RPMI7951 (cell line): ENCODE measurements around the gene KLHDC8B. TPM values are rescaled to one million over a fixed set of nuclear protein-coding genes. Genes with fewer than 3 reads are reported as not detected.
"Not testable (repeated sequence)": the region's sequence is repeated elsewhere in the genome, so short reads cannot be mapped to it uniquely, and the experiment has no call there.

Experiments
- DNase-seq: peaks from one replicate; pipeline ENCODE4 v3.0.0-alpha.2; 2012; ENCODE audit warnings: low read depth
- total RNA-seq: library from RNA; depleted of rRNA; stranded (reverse); fragments of >200 nt; shearing (Covaris generic); gene quantifications from 2 replicates; pipeline ENCODE4 v1.2.3, GENCODE V29; 2014; rRNA removed

Gene KLHDC8B
- total RNA-seq, 1 experiment from 2014 or later = 28.1 TPM

DNA sequence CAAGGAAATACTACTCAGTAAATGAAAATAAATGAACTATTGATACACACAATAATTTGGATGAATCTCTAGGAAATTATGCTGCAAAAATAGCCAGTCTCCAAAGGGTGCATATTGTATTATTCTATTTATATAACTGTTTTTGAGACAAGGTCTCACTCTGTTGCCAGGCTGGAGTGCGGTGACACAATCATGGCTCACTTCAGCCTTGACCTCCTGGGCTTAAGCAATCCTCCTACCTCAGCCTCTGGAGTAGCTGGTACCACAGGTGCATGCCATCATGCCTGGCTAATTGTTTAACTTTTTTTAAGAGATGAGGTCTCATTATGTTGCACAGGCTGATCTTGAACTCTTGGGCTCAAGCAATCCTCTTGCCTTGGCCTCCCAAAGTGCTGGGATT lies 12.5 kb downstream of the KLHDC8B start:
- no peak for DNase-seq

DNA sequence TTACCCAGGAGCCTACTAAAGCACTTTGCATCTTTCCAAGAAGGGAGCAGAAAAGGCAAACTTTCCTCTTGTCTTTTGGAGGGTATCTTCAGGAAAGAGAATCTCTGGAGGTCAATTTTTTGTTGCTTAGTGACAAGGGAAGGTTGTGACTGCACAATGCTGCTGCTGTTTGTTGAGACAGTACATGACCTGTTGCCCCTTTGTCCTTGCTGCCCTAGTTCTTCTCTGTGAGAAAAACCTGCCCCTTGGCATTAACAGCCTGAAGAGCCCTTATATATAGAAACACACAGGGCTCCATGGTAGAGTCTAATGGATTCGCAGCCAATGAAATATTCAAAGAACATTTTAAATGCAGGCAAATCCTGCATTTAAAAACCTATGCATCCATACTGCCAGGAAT lies 20.3 kb downstream of the KLHDC8B start:
- no peak for DNase-seq

DNA sequence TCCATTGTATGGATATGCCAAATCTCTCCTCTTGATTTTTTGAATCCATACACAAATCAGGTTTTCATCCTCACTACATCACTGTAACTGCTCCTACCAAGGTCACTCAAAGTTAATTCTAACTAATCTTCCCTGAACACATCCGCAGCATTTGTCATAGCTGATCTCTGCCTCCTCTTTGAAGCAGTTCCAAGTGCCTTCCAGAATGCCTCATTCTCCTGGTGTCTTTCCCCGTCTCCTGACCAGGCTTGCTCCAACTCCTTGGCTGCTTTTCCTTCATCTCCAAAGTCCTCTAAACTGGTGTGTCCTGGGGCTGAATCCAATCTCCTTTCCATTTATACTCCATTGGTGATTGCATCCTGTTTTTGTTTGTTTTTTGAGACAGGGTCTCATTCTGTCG lies 26.8 kb downstream of the KLHDC8B start:
- no peak for DNase-seq

DNA sequence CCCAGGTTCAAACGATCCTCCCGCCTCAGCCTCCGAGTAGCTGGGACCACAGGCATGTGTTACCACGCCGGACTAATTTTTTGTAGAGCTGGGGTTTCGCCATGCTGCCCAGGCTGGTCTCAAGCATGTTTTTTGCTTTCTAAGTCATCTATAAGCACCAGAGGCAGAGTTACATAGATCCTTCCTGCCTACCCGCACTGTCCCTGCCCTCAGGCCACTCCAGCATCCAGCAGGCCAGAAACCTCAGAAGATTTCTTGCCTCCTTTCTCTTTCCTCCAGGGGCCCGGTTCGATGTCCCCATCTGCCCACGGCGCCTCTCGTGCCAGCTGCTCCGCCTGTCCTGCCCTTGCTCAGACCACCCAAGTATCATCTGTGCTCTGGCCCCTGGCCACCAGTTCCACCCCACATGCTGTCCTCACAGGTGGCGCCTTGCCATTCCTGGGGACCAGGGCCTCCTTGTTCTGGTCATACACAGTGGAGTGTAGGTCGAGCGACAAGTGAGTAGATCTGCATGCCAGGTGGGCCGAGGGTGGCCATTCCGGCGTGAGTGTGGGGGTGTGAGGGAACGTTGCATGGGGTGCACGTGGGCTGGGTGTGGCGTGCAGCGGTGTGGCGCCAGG lies 27.3 kb downstream of the KLHDC8B start:
- no peak for DNase-seq

- DNase-seq = peak; percentile 93
These were observed 28.0 kb downstream of the KLHDC8B start for GRCh38 chr3:49199239-49199899.

DNA sequence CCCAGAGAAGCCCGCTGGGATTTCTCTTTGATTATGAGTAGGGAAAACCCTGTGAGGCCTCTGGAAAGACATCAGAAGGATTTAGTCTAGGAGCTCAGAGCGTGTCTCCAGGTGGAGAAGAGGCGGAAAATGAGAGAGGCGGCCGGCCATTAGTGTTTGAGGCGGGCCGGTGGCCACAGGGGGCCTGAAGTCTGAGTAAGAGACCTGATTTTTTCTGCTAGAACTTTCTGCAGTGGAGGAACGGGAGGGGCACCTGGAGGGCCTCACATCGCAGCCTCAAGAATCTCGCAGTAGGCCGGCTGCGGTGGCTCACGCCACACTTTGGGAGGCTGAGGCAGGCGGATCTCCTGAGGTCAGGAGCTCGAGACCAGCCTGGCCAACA lies 28.5 kb downstream of the KLHDC8B start:
- no peak for DNase-seq

- no peak for DNase-seq
These were observed 42.1 kb downstream of the KLHDC8B start for GRCh38 chr3:49213541-49213943.

GRCh38 chr3:49213998-49214397 lies 42.6 kb downstream of the KLHDC8B start:
- no peak for DNase-seq

GRCh38 chr3:49216687-49217086 lies 45.3 kb downstream of the KLHDC8B start:
- DNase-seq = not testable (repeated sequence)

DNA sequence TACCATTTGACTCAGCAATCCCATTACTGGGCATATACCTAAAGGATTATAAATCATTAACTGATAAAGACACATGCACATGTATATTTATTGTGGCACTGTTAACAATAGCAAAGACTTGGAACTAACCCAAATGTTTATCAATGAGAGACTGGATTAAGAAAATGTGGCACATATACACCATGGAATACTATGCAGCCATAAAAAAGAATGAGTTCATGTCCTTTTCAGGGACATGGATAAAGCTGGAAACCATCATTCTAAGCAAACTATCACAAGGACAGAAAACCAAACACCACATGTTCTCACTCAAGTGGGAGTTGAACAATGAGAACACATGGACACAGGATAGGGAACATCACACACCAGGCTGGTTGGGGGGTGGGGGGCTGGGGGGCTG lies 45.7 kb downstream of the KLHDC8B start:
- DNase-seq = not testable (repeated sequence)

GRCh38 chr3:49217688-49218470 lies 46.5 kb downstream of the KLHDC8B start:
- DNase-seq = no peak

- DNase-seq = peak; percentile 95
These were observed 47.1 kb downstream of the KLHDC8B start for GRCh38 chr3:49218471-49218989.

DNA sequence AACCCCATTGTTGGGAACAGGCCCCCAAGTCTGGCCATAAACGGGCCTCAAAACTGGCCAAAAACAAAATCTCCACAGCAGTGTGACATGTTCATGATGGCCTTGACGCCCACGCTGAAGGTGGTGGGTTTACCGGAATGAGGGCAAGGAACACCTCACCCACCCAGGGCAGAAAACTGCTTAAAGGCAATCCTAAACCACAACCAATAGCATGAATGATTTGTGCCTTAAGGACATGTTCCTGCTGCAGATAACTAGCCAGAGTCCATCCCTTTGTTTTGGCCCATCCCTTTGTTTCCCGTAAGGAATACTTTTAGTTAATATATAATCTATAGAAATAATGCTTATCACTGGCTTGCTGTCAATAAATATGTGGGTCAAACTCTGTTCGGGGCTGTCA lies 47.7 kb downstream of the KLHDC8B start:
- no peak for DNase-seq

GRCh38 chr3:49220985-49221563 lies 49.7 kb downstream of the KLHDC8B start:
- not testable (repeated sequence) for DNase-seq

GRCh38 chr3:49222002-49222401 lies 50.6 kb downstream of the KLHDC8B start:
- DNase-seq = no peak

Other genes with a start within 250 kb of the KLHDC8B start
- 3.3 and 4.0 TPM in 2 replicates for gene P4HTM, start 181.4 kb upstream of the KLHDC8B start, total RNA-seq
- gene WDR6, start 164.2 kb upstream of the KLHDC8B start, total RNA-seq = 44.7 and 49.5 TPM in 2 replicates
- 46.4 and 54.9 TPM in 2 replicates for gene DALRD3, start 153.0 kb upstream of the KLHDC8B start, total RNA-seq
- gene NDUFAF3, start 149.5 kb upstream of the KLHDC8B start, total RNA-seq = 260 and 301 TPM in 2 replicates
- 305 and 426 TPM in 2 replicates for gene IMPDH2, start 142.2 kb upstream of the KLHDC8B start, total RNA-seq
- gene QRICH1, start 77.5 kb upstream of the KLHDC8B start, total RNA-seq = 121 and 124 TPM in 2 replicates
- 244 and 314 TPM in 2 replicates for gene QARS1, start 66.8 kb upstream of the KLHDC8B start, total RNA-seq
- 29.1 and 42.4 TPM in 2 replicates for gene USP19, start 50.8 kb upstream of the KLHDC8B start, total RNA-seq
- gene LAMB2, start 38.5 kb upstream of the KLHDC8B start, total RNA-seq = 209 and 244 TPM in 2 replicates
- 26.0 and 32.8 TPM in 2 replicates for gene CCDC71, start 5.3 kb upstream of the KLHDC8B start, total RNA-seq
- gene C3orf62, start 105.6 kb downstream of the KLHDC8B start, total RNA-seq = 0.84 and 0.88 TPM in 2 replicates
- gene USP4, start 168.5 kb downstream of the KLHDC8B start, total RNA-seq = 12.9 and 14.5 TPM in 2 replicates
- not detected in 2 replicates for gene GPX1, start 186.8 kb downstream of the KLHDC8B start, total RNA-seq
- gene RHOA, start 240.4 kb downstream of the KLHDC8B start, total RNA-seq = 627 and 650 TPM in 2 replicates
- 22.9 and 24.3 TPM in 2 replicates for gene TCTA, start 240.8 kb downstream of the KLHDC8B start, total RNA-seq